Endodermal cell (in vitro differentiated cells): ENCODE measurements around the gene CNKSR1. TPM values are rescaled to one million over a fixed set of nuclear protein-coding genes. Genes with fewer than 3 reads are reported as not detected.

Experiments used
- DNase-seq: peaks from one replicate; pipeline ENCODE4 v3.0.0-alpha.2; 2017
- H3K27ac ChIP-seq: 2 replicates; pipeline ENCODE4 v1.5.1; 2013; ENCODE audit warnings: mild to moderate bottlenecking, low read depth, low read length, moderate library complexity
- H3K27me3 ChIP-seq: 2 replicates; pipeline ENCODE4 v1.6.1; 2013; ENCODE audit warnings: mild to moderate bottlenecking, low read length, moderate library complexity; ENCODE audit not compliant: insufficient read depth, control insufficient read depth, poor library complexity, severe bottlenecking
- H3K36me3 ChIP-seq: 2 replicates; pipeline ENCODE4 v1.7.0; 2013; ENCODE audit warnings: mild to moderate bottlenecking, low read length, moderate library complexity; ENCODE audit not compliant: control insufficient read depth, insufficient read depth
- H3K4me1 ChIP-seq: one replicate; pipeline ENCODE4 v1.7.0; 2013; ENCODE audit warnings: low read length; ENCODE audit not compliant: control insufficient read depth, insufficient read depth
- H3K4me3 ChIP-seq: 2 replicates; pipeline ENCODE4 v1.5.1; 2013; ENCODE audit warnings: mild to moderate bottlenecking, low read length, moderate library complexity
- H3K9ac ChIP-seq: 2 replicates; pipeline ENCODE4 v1.6.1; 2013; ENCODE audit warnings: mild to moderate bottlenecking, low read length, moderate library complexity; ENCODE audit not compliant: poor library complexity, severe bottlenecking; ENCODE audit errors: extremely low read depth
- H3K9me3 ChIP-seq: 2 replicates; pipeline ENCODE4 v1.6.1; 2013; ENCODE audit warnings: mild to moderate bottlenecking, low read length, moderate library complexity; ENCODE audit not compliant: control insufficient read depth
- H3K27ac Mint-ChIP-seq: 2 replicates; pipeline ENCODE4 v1.8.0; 2020; ENCODE audit warnings: mixed read lengths
- H3K27me3 Mint-ChIP-seq: 2 replicates; pipeline ENCODE4 v1.8.0; 2021; ENCODE audit warnings: mild to moderate bottlenecking, mixed read lengths; ENCODE audit not compliant: insufficient read depth
- H3K36me3 Mint-ChIP-seq: 2 replicates; pipeline ENCODE4 v1.8.0; 2020; ENCODE audit warnings: low read depth, mixed read lengths
- H3K4me1 Mint-ChIP-seq: 2 replicates; pipeline ENCODE4 v1.8.0; 2020; ENCODE audit warnings: mixed read lengths
- H3K4me3 Mint-ChIP-seq: 2 replicates; pipeline ENCODE4 v1.8.0; 2020; ENCODE audit warnings: mild to moderate bottlenecking, moderate library complexity, mixed read lengths
- H3K9me3 Mint-ChIP-seq: 2 replicates; pipeline ENCODE4 v1.8.0; 2020; ENCODE audit warnings: mild to moderate bottlenecking, mixed read lengths
- CTCF ChIP-seq: fragments of 200-600 bp; sonication (generic); conservative IDR thresholded peaks from 2 replicates; pipeline ENCODE4 v1.5.0; 2021; ENCODE audit warnings: antibody characterized with exemption, mild to moderate bottlenecking
- WGBS, 2 experiments: methylation state at CpG; one replicate each; pipeline versions ENCODE4 v1.1.5 to v1.1.7; 2013; ENCODE audit warnings: missing lambda C conversion rate in 2 of 2, mixed read lengths in 1 of 2; ENCODE audit not compliant: insufficient coverage in 1 of 2, insufficient read length in 1 of 2; 5-methylcytosine and 5-hydroxymethylcytosine counted together
- total RNA-seq, 2 donors: library from RNA; stranded (reverse); fragmentation: NEBNext Ultra II Directional in 1 of 2; extraction: Animal tissue kit (Norgen Biotek cat#: 25700) in 1 of 2; gene quantifications; 2 replicates in 1 of 2; 3 replicates in 1 of 2; pipeline ENCODE4 v1.2.1, GENCODE V29; 2021

CNKSR1 gene
- total RNA-seq, 2 donors from 2014 or later = 35.8 to 44.1 TPM

- peaks cover 4% of the 10 kb centered on the region for H3K4me1 ChIP-seq
- H3K27me3 ChIP-seq = peaks cover 54% of the 10 kb centered on the region
- no peaks in the 10 kb centered on the region for H3K9me3 Mint-ChIP-seq
- H3K9ac ChIP-seq = no peak overlapping the region
- no peaks in the 10 kb centered on the region for H3K9me3 ChIP-seq
- no peak for TF ChIP-seq CTCF
- H3K4me3 ChIP-seq = no peak overlapping the region
- H3K27ac Mint-ChIP-seq = no peak overlapping the region
- WGBS, 2 experiments = 56 to 62% methylated on average over 9 to 18 of the region's 18 CpGs
- H3K4me1 Mint-ChIP-seq = peaks cover 50% of the 10 kb centered on the region
- H3K27ac ChIP-seq = no peak overlapping the region
- no peaks in the 10 kb centered on the region for H3K36me3 ChIP-seq
- no peak for DNase-seq
- no peaks in the 10 kb centered on the region for H3K36me3 Mint-ChIP-seq
- peaks cover 69% of the 10 kb centered on the region for H3K27me3 Mint-ChIP-seq
- peak overlapping the region; percentile 47 for H3K4me3 Mint-ChIP-seq
Measured at GRCh38 chr1:26160527-26161414, 16.5 kb upstream of the CNKSR1 start.

GRCh38 chr1:26161415-26162219 is 15.7 kb upstream of the CNKSR1 start:
- Histone ChIP-seq H3K9ac (peak overlapping the region; percentile 38), H3K27ac (no peak overlapping the region), H3K27me3 (peaks cover 47% of the 10 kb centered on the region), H3K36me3 (no peaks in the 10 kb centered on the region), H3K4me1 (peaks cover 7% of the 10 kb centered on the region), H3K4me3 (peak overlapping the region; percentile 60), H3K9me3 (no peaks in the 10 kb centered on the region)
- H3K27me3 Mint-ChIP-seq = peaks cover 68% of the 10 kb centered on the region
- peak; percentile 86 for DNase-seq
- WGBS, 2 experiments = 4 to 5% methylated on average over 31 to 98 of the region's 98 CpGs
- no peaks in the 10 kb centered on the region for H3K9me3 Mint-ChIP-seq
- no peak overlapping the region for H3K27ac Mint-ChIP-seq
- TF ChIP-seq CTCF = peak; percentile 42
- H3K36me3 Mint-ChIP-seq = no peaks in the 10 kb centered on the region
- H3K4me3 Mint-ChIP-seq = peak overlapping the region; percentile 47
- H3K4me1 Mint-ChIP-seq = peaks cover 47% of the 10 kb centered on the region

GRCh38 chr1:26162220-26162709 is 15.0 kb upstream of the CNKSR1 start:
- peaks cover 70% of the 10 kb centered on the region for H3K27me3 Mint-ChIP-seq
- peaks cover 7% of the 10 kb centered on the region for H3K4me1 ChIP-seq
- no peak for DNase-seq

More at GRCh38 chr1:26162220-26162709, 15.0 kb upstream of the CNKSR1 start:
- Mint-ChIP-seq H3K27ac (no peak overlapping the region), H3K36me3 (no peaks in the 10 kb centered on the region), H3K4me3 (peak overlapping the region; percentile 47), H3K4me1 (peaks cover 49% of the 10 kb centered on the region), H3K9me3 (no peaks in the 10 kb centered on the region)
- H3K36me3 ChIP-seq = no peaks in the 10 kb centered on the region
- WGBS, 2 experiments = 43 to 50% methylated on average over 20 to 21 of the region's 21 CpGs
- no peak overlapping the region for H3K9ac ChIP-seq
- peaks cover 47% of the 10 kb centered on the region for H3K27me3 ChIP-seq
- TF ChIP-seq CTCF = no peak
- H3K27ac ChIP-seq = no peak overlapping the region
- H3K9me3 ChIP-seq = no peaks in the 10 kb centered on the region
- peak overlapping the region; percentile 60 for H3K4me3 ChIP-seq
